Neural progenitor cell (in vitro differentiated cells): ENCODE data around the gene TENT5C. TPM values are rescaled to one million over a fixed set of nuclear protein-coding genes. Genes with fewer than 3 reads are reported as not detected.

Experiments
- DNase-seq: peaks from one replicate; pipeline ENCODE4 v3.0.0-alpha.2; 2016; ENCODE audit warnings: low spot score
- H2AFZ ChIP-seq: fragments of 200-600 bp; sonication (generic); replicated peaks from 2 replicates; pipeline ENCODE4 v1.6.1; 2016; ENCODE audit warnings: antibody characterized with exemption
- H3F3A ChIP-seq: fragments of 200-600 bp; sonication (generic); 2 replicates; pipeline ENCODE4 v1.6.1; 2016; ENCODE audit warnings: antibody characterized with exemption, low read depth
- H3K27ac ChIP-seq: fragments of 200-600 bp; sonication (generic); 2 replicates; pipeline ENCODE4 v1.5.1; 2016; ENCODE audit warnings: mild to moderate bottlenecking
- H3K27me3 ChIP-seq: fragments of 200-600 bp; sonication (generic); 2 replicates; pipeline ENCODE4 v1.6.1; 2016; ENCODE audit warnings: mild to moderate bottlenecking, moderate library complexity
- H3K36me3 ChIP-seq: fragments of 200-600 bp; sonication (generic); 2 replicates; pipeline ENCODE4 v1.5.1; 2016
- H3K4me1 ChIP-seq: fragments of 200-600 bp; sonication (generic); 2 replicates; pipeline ENCODE4 v1.6.1; 2016; ENCODE audit warnings: mixed run types
- H3K4me2 ChIP-seq: fragments of 200-600 bp; sonication (generic); 2 replicates; pipeline ENCODE4 v1.6.1; 2016
- H3K4me3 ChIP-seq: fragments of 200-600 bp; sonication (generic); 2 replicates; pipeline ENCODE4 v1.5.1; 2016
- H3K79me2 ChIP-seq: fragments of 200-600 bp; sonication (generic); 2 replicates; pipeline ENCODE4 v1.6.1; 2016; ENCODE audit warnings: low read depth
- H3K9ac ChIP-seq: fragments of 200-600 bp; sonication (generic); 2 replicates; pipeline ENCODE4 v1.6.1; 2016
- H3K9me3 ChIP-seq: fragments of 200-600 bp; sonication (generic); 2 replicates; pipeline ENCODE4 v1.5.1; 2016; ENCODE audit warnings: low read depth
- H4K20me1 ChIP-seq: fragments of 200-600 bp; sonication (generic); 2 replicates; pipeline ENCODE4 v1.6.1; 2016; ENCODE audit warnings: low read depth
- H3K27ac Mint-ChIP-seq: 3 replicates; pipeline ENCODE4 v1.8.0; 2021; ENCODE audit warnings: mixed read lengths
- H3K27me3 Mint-ChIP-seq: 2 replicates; pipeline ENCODE4 v1.8.0; 2022; ENCODE audit warnings: low read depth, mild to moderate bottlenecking, inconsistent platforms, moderate library complexity, mixed read lengths; ENCODE audit not compliant: insufficient read depth
- H3K36me3 Mint-ChIP-seq: 3 replicates; pipeline ENCODE4 v1.8.0; 2021; ENCODE audit warnings: mixed read lengths
- H3K4me1 Mint-ChIP-seq: 3 replicates; pipeline ENCODE4 v1.8.0; 2021; ENCODE audit warnings: mixed read lengths
- H3K4me3 Mint-ChIP-seq: 3 replicates; pipeline ENCODE4 v1.8.0; 2021; ENCODE audit warnings: mild to moderate bottlenecking, moderate library complexity, mixed read lengths
- H3K9me3 Mint-ChIP-seq: 3 replicates; pipeline ENCODE4 v1.8.0; 2020; ENCODE audit warnings: mixed read lengths
- CTCF ChIP-seq: fragments of 200-600 bp; sonication (generic); IDR thresholded peaks from 2 replicates; pipeline ENCODE4 v1.5.1; 2017; ENCODE audit warnings: antibody characterized with exemption, mild to moderate bottlenecking
- EZH2 ChIP-seq: fragments of 200-600 bp; sonication (generic); IDR thresholded peaks from 2 replicates; pipeline ENCODE4 v1.6.1; 2017; ENCODE audit warnings: antibody characterized with exemption, mild to moderate bottlenecking, moderate library complexity
- EZH2phosphoT487 ChIP-seq: fragments of 200-600 bp; sonication (generic); IDR thresholded peaks from 2 replicates; pipeline ENCODE4 v1.6.1; 2017; ENCODE audit warnings: antibody characterized with exemption
- total RNA-seq: library from RNA; depleted of rRNA; stranded (reverse); fragments of >200 nt; gene quantifications from 2 replicates; pipeline ENCODE4 v1.2.3, GENCODE V29; 2015; ENCODE audit warnings: low replicate concordance

Gene TENT5C
- total RNA-seq, 1 donor from 2014 or later = 0.39 TPM

GRCh38 chr1:117609471-117609911, 3.6 kb downstream of the TENT5C start:
- peaks cover 14% of the 10 kb centered on the region for H3K4me1 Mint-ChIP-seq
- H3K27ac Mint-ChIP-seq = no peak overlapping the region
- no peaks in the 10 kb centered on the region for H3K36me3 Mint-ChIP-seq
- H3K9me3 Mint-ChIP-seq = no peaks in the 10 kb centered on the region
- H3K9me3 ChIP-seq = no peaks in the 10 kb centered on the region
- H3K36me3 ChIP-seq = no peaks in the 10 kb centered on the region
- no peak overlapping the region for H3K4me3 Mint-ChIP-seq
- H3F3A ChIP-seq = peaks cover 15% of the 10 kb centered on the region
- H3K79me2 ChIP-seq = no peaks in the 10 kb centered on the region
- no peak for DNase-seq
- no peak overlapping the region for H2AFZ ChIP-seq
- H3K27me3 ChIP-seq = peaks cover 36% of the 10 kb centered on the region
- no peak for TF ChIP-seq EZH2phosphoT487
- TF ChIP-seq EZH2 = no peak
- TF ChIP-seq CTCF = no peak
- H3K9ac ChIP-seq = no peak overlapping the region
- H3K4me1 ChIP-seq = peaks cover 17% of the 10 kb centered on the region
- peaks cover 6% of the 10 kb centered on the region for H4K20me1 ChIP-seq
- no peak overlapping the region for H3K4me3 ChIP-seq
- H3K4me2 ChIP-seq = no peak overlapping the region
- H3K27ac ChIP-seq = no peak overlapping the region
- peaks cover 21% of the 10 kb centered on the region for H3K27me3 Mint-ChIP-seq

- TF ChIP-seq EZH2phosphoT487 = no peak
- H3K79me2 ChIP-seq = no peaks in the 10 kb centered on the region
- Mint-ChIP-seq H3K27me3 (peaks cover 19% of the 10 kb centered on the region), H3K4me1 (peaks cover 12% of the 10 kb centered on the region), H3K4me3 (no peak overlapping the region), H3K9me3 (no peaks in the 10 kb centered on the region), H3K36me3 (no peaks in the 10 kb centered on the region), H3K27ac (no peak overlapping the region)
- no peak overlapping the region for H3K4me3 ChIP-seq
- peaks cover 17% of the 10 kb centered on the region for H3K4me1 ChIP-seq
- H4K20me1 ChIP-seq = peaks cover 6% of the 10 kb centered on the region
- H3K4me2 ChIP-seq = no peak overlapping the region
- peaks cover 31% of the 10 kb centered on the region for H3K27me3 ChIP-seq
- no peak overlapping the region for H2AFZ ChIP-seq
- H3K36me3 ChIP-seq = no peaks in the 10 kb centered on the region
- H3K9me3 ChIP-seq = no peaks in the 10 kb centered on the region
- no peak overlapping the region for H3K27ac ChIP-seq
- peaks cover 15% of the 10 kb centered on the region for H3F3A ChIP-seq
- no peak for DNase-seq
- H3K9ac ChIP-seq = no peak overlapping the region
Measured at GRCh38 chr1:117610036-117610435, 4.2 kb downstream of the TENT5C start.

GRCh38 chr1:117611121-117611601, 5.3 kb downstream of the TENT5C start:
- Histone ChIP-seq H3F3A (peaks cover 15% of the 10 kb centered on the region), H3K27ac (no peak overlapping the region), H3K36me3 (no peaks in the 10 kb centered on the region), H3K4me1 (peaks cover 17% of the 10 kb centered on the region), H3K4me3 (no peak overlapping the region), H4K20me1 (peaks cover 6% of the 10 kb centered on the region), H3K79me2 (no peaks in the 10 kb centered on the region), H3K9ac (no peak overlapping the region), H3K9me3 (no peaks in the 10 kb centered on the region), H3K27me3 (peaks cover 25% of the 10 kb centered on the region), H3K4me2 (no peak overlapping the region), H2AFZ (no peak overlapping the region)
- Mint-ChIP-seq H3K9me3 (no peaks in the 10 kb centered on the region), H3K4me3 (no peak overlapping the region), H3K27ac (no peak overlapping the region), H3K27me3 (peaks cover 19% of the 10 kb centered on the region), H3K36me3 (no peaks in the 10 kb centered on the region), H3K4me1 (peaks cover 12% of the 10 kb centered on the region)
- no peak for TF ChIP-seq EZH2phosphoT487
- no peak for TF ChIP-seq EZH2
- TF ChIP-seq CTCF = no peak
- no peak for DNase-seq

DNA sequence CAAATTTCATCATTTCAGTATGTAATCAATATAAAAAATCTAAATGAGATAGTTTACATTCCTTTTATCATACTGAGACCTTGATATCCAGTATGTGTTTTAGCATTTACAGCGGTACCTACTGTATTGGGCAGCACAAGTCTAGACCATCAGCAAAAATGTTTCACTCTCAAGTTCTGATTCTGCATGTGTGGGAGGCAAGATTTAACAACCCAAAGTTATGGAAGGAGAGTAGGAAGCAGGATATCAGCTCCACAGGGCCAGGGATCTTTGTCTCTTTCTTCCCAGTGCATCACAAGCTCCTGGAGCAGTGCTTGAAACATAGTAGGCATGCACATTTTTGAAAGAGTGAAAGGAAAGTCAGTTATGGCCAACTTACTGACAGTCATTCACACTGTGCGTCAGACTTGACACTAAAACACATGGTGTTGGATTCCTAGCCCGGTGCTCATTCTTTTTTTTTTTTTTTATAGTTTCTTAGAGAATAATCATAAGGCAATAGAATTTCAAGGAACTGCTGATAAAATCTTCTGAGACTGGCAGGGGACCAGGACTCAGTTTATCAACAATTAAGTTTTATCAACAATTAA, 6.1 kb downstream of the TENT5C start:
- Histone ChIP-seq H3K4me2 (no peak overlapping the region), H3K27ac (no peak overlapping the region), H3K4me3 (no peak overlapping the region), H2AFZ (no peak overlapping the region), H3K9me3 (no peaks in the 10 kb centered on the region), H4K20me1 (peaks cover 4% of the 10 kb centered on the region), H3K4me1 (peaks cover 13% of the 10 kb centered on the region), H3K79me2 (no peaks in the 10 kb centered on the region), H3F3A (peaks cover 11% of the 10 kb centered on the region), H3K27me3 (peaks cover 17% of the 10 kb centered on the region), H3K36me3 (no peaks in the 10 kb centered on the region), H3K9ac (no peak overlapping the region)
- H3K27me3 Mint-ChIP-seq = peaks cover 13% of the 10 kb centered on the region
- no peak overlapping the region for H3K4me3 Mint-ChIP-seq
- no peaks in the 10 kb centered on the region for H3K9me3 Mint-ChIP-seq
- DNase-seq = no peak
- H3K4me1 Mint-ChIP-seq = peaks cover 7% of the 10 kb centered on the region
- TF ChIP-seq CTCF = no peak
- no peak for TF ChIP-seq EZH2
- TF ChIP-seq EZH2phosphoT487 = no peak
- H3K36me3 Mint-ChIP-seq = no peaks in the 10 kb centered on the region
- no peak overlapping the region for H3K27ac Mint-ChIP-seq
